Measurements from ENCODE around the gene MED19. TPM values are rescaled to one million over a fixed set of nuclear protein-coding genes. Genes with fewer than 3 reads are reported as not detected.
"Not testable (repeated sequence)": the region's sequence is repeated elsewhere in the genome, so short reads cannot be mapped to it uniquely, and the experiment has no call there.

The MED19 gene
- total and polyA plus RNA-seq, 3 donors from 2014 or later = 48.3 to 52.3 (median 49.9) TPM

DNA sequence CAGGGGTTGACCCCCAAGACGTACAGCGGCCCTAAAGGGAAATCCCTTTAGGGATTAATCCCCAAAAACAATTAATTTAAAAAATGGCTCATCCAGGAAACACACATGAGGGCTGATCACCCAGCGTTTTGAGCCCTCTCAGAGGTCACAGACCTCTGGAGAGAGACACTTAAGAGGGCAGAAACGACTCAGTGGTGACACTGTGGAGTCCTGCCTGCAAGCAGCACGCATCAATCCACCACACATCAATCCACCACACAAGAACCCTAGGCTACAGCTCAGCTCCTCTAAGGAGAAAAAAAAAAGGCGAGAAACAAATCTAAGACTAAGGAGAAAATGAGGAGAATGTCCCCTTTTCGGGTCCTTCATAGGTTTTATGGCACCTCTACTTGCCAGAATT, 16.8 kb upstream of the MED19 start:
- intact Hi-C loops (cut with DNase I; ENCODE audit: low total_unique reads) = no loop called here
- no peak overlapping the region for H3K4me3 ChIP-seq
- H3K27me3 ChIP-seq = no peaks in the 10 kb centered on the region
- no peaks in the 10 kb centered on the region for H3K4me1 ChIP-seq
- no peaks in the 10 kb centered on the region for H3K9me3 ChIP-seq
- TF ChIP-seq, protein P1, sequence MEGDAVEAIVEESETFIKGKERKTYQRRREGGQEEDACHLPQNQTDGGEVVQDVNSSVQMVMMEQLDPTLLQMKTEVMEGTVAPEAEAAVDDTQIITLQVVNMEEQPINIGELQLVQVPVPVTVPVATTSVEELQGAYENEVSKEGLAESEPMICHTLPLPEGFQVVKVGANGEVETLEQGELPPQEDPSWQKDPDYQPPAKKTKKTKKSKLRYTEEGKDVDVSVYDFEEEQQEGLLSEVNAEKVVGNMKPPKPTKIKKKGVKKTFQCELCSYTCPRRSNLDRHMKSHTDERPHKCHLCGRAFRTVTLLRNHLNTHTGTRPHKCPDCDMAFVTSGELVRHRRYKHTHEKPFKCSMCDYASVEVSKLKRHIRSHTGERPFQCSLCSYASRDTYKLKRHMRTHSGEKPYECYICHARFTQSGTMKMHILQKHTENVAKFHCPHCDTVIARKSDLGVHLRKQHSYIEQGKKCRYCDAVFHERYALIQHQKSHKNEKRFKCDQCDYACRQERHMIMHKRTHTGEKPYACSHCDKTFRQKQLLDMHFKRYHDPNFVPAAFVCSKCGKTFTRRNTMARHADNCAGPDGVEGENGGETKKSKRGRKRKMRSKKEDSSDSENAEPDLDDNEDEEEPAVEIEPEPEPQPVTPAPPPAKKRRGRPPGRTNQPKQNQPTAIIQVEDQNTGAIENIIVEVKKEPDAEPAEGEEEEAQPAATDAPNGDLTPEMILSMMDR (IDR thresholded peaks at IDR 0.05) = no peak
- TF ChIP-seq POLR2A (IDR thresholded peaks at IDR 0.05) = no peak
- no peak overlapping the region for H3K27ac ChIP-seq
- WGBS, 2 donors = 65 to 68% methylated on average over 7 of the region's 7 CpGs
- no peaks in the 10 kb centered on the region for H3K36me3 ChIP-seq (ENCODE audit: low read depth, missing control alignments)
- no peak for DNase-seq

DNA sequence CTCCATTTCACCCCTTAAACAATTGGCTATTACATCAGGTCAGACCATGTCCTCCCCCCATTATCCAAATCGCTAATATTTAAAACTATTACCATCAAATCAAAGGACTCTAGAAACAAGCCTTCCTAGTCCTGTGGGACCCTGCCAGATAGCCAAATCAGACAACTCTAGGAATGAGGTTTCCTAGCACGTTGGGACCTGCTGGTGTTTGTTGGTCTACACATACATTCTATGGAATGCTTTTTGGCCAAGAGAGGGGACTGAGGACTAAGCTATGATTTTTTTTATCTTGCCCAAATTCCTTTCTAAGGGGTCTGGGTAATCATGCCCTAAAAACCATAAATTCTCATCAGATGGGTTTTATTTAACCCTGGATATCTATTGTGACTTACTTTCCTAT, 15.2 kb upstream of the MED19 start:
- DNase-seq = no peak
- TF ChIP-seq, protein P1 (IDR thresholded peaks at IDR 0.05) = no peak
- no peak for TF ChIP-seq POLR2A (IDR thresholded peaks at IDR 0.05)
- H3K9me3 ChIP-seq = no peaks in the 10 kb centered on the region
- H3K4me1 ChIP-seq = no peaks in the 10 kb centered on the region
- no peak overlapping the region for H3K27ac ChIP-seq
- no peak overlapping the region for H3K4me3 ChIP-seq
- no peaks in the 10 kb centered on the region for H3K36me3 ChIP-seq (ENCODE audit: low read depth, missing control alignments)
- no peaks in the 10 kb centered on the region for H3K27me3 ChIP-seq
- intact Hi-C loops (cut with DNase I; ENCODE audit: low total_unique reads) = no loop called here
- 50 to 69% methylated on average over 2 of the region's 2 CpGs for WGBS, 2 donors

DNA sequence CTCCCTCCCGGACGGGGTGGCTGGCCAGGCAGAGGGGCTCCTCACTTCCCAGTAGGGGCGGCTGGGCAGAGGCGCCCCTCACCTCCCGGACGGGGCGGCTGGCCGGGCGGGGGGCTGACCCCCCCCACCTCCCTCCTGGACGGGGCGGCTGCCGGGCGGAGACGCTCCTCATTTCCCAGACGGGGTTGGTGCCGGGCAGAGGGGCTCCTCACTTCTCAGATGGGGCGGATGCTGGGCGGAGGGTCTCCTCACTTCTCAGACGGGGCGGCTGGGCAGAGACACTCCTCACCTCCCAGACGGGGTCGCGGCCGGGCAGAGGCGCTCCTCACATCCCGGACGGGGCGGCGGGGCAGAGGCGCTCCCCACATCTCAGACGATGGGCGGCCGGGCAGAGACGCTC, 4.7 kb upstream of the MED19 start:
- H3K4me3 ChIP-seq; H3K36me3 ChIP-seq (ENCODE audit: low read depth, missing control alignments); H3K9me3 ChIP-seq; DNase-seq; intact Hi-C loops (cut with DNase I; ENCODE audit: low total_unique reads); H3K27me3 ChIP-seq; H3K27ac ChIP-seq: not testable (repeated sequence)
- H3K4me1 ChIP-seq = peaks cover 13% of the 10 kb centered on the region
- WGBS, 2 donors = 75 to 97% methylated on average over 13 to 18 of the region's 34 CpGs

DNA sequence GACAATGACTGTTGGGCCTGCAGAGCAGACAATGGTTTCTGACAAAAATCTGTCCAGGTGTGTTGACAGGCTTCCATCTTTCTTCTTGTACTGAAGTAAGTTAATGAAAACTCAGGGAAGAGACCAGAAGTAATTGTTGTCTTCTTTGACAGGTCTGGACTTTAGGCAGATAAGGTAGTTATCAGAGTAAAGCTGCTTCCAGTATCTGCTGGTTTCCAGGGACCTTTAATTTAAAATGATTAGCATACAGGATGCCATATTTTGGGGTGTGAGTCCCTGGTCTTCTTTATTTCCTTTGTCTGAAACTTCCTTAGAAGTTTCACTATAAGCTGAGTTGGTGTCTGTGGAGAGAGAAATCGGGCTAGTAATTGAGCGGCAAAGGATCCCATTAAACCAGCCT, 1.8 kb upstream of the MED19 start:
- no peaks in the 10 kb centered on the region for H3K27me3 ChIP-seq
- intact Hi-C loops (cut with DNase I; ENCODE audit: low total_unique reads) = no loop called here
- peaks cover 20% of the 10 kb centered on the region for H3K4me1 ChIP-seq
- TF ChIP-seq, protein P1 (IDR thresholded peaks at IDR 0.05) = no peak
- TF ChIP-seq POLR2A (IDR thresholded peaks at IDR 0.05) = no peak
- no peak overlapping the region for H3K4me3 ChIP-seq
- WGBS, 2 donors = 80 to 85% methylated on average over 2 of the region's 2 CpGs
- H3K9me3 ChIP-seq = no peaks in the 10 kb centered on the region
- no peak overlapping the region for H3K27ac ChIP-seq
- no peaks in the 10 kb centered on the region for H3K36me3 ChIP-seq (ENCODE audit: low read depth, missing control alignments)
- DNase-seq = no peak

DNA sequence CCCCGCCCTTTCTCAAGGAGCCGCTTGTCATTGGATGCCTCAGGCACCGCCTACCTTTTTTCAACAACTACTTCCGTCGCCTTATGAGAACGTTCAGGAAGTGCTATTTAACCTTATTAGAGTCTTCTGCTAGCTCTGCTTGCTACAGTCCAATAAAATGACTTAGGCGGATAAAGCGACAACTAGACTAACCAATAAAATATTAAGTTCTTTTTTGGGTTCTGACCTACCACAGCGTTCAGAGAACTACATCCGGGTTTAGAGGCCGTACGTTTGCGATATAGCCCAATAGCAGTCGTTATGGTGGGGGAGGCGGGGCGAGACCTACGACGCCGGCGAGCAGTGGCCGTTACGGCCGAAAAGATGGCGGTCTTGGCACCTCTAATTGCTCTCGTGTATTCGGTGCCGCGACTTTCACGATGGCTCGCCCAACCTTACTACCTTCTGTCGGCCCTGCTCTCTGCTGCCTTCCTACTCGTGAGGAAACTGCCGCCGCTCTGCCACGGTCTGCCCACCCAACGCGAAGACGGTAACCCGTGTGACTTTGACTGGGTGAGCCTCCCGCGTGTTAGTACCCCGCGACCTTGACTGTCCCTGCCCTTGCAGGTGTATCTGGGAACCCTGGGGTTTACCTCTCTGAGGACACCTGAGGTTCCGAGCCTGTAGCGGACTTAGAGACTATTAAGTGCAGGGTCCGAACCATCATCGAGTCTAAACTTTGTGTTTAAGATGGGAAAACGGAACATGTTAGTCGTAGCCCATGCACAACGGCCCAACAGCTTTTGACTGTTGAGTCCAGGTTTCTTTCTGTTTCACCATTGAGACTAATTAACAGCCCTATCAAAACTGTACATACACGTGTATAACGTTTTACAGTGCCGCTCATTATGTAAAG, 488 bp upstream of the MED19 start, which contains the start of gene TMX2:
TMX2 (plus strand) TSS at position 338 of the 895 bp plus-strand sequence; CDS start at position 364, 26 bp downstream.
- TF ChIP-seq, protein P1 (IDR thresholded peaks at IDR 0.05) = no peak
- TF ChIP-seq POLR2A (IDR thresholded peaks at IDR 0.05) = no peak
- Histone ChIP-seq H3K27me3 (no peaks in the 10 kb centered on the region), H3K4me3 (peak within 1 kb of the TSS; percentile 67 to 94), H3K27ac (peak within 1 kb of the TSS; percentile 87 to 90), H3K4me1 (peaks cover 20% of the 10 kb centered on the region), H3K9me3 (no peaks in the 10 kb centered on the region), H3K36me3 (ENCODE audit: low read depth, missing control alignments) (no peaks in the 10 kb centered on the region)
- WGBS, 2 donors = 0% methylated on average over 23 to 53 of the region's 53 CpGs
- DNase-seq = peak; percentile 97
- intact Hi-C loops (cut with DNase I; ENCODE audit: low total_unique reads) = no loop called here

Data from testis (tissue), 3 donors.